Measurements from ENCODE around the gene PHAF1.
A peak's percentile ranks its signal among the peaks of the same experiment; 100 is the strongest.

The PHAF1 gene

GRCh38 chr16:67186550-67186950 lies 76.8 kb downstream of the PHAF1 start:
- Mint-ChIP-seq H3K36me3 (ENCODE audit: low read depth) (no peaks in the 10 kb centered on the region), H3K4me3 (no peak overlapping the region), H3K4me1 (peaks cover 23% of the 10 kb centered on the region), H3K9me3 (peaks cover 3% of the 10 kb centered on the region), H3K27me3 (ENCODE audit: low read depth, poor library complexity) (peaks cover 37% of the 10 kb centered on the region), H3K27ac (no peak overlapping the region)
- no peak for DNase-seq
- TF ChIP-seq CTCF (IDR thresholded peaks at IDR 0.05): no peak

DNA sequence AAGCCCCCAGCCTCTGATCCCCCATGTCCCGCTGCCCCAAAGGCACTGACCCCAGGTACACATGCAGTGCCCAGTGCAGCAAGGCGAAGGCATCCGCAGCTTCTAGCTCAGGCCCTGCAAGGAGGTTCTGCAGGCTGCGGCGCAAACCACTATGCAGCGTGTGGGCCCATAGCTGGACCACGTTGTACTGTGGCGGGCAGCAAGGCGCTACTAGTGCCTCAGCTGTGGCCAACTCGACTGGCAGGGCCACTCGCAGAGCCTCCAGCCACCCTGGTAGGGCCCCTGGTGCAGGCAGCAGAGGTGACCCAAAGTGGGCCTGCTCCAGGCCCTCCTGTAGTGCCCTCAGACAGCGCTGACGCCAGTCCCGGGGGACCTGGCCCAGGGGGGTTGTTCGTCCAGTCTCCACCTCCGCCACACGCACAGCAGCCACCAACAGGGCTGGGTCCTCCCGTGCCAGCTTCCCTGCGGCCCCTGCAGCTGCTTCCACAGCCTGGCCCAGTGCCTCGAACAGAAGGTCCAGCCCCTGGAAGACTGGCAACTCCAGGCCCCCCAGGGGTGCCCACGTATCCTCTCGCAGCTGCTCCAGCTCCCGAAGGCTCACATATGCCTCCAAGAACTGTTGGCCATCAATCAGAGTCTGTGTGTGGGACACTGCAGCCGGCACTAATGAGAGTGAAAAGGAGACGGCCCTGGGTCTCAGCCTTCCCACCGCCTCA lies 77.6 kb downstream of the PHAF1 start:
- no peak for DNase-seq
- H3K4me1 Mint-ChIP-seq: peaks cover 28% of the 10 kb centered on the region
- peaks cover 3% of the 10 kb centered on the region for H3K9me3 Mint-ChIP-seq
- H3K4me3 Mint-ChIP-seq: no peak overlapping the region
- no peaks in the 10 kb centered on the region for H3K36me3 Mint-ChIP-seq (ENCODE audit: low read depth)
- H3K27me3 Mint-ChIP-seq (ENCODE audit: low read depth, poor library complexity): peaks cover 40% of the 10 kb centered on the region
- no peak for TF ChIP-seq CTCF (IDR thresholded peaks at IDR 0.05)
- H3K27ac Mint-ChIP-seq: no peak overlapping the region

GRCh38 chr16:67188323-67188722 lies 78.6 kb downstream of the PHAF1 start:
- Mint-ChIP-seq H3K27ac (no peak overlapping the region), H3K36me3 (ENCODE audit: low read depth) (no peaks in the 10 kb centered on the region), H3K4me3 (no peak overlapping the region), H3K27me3 (ENCODE audit: low read depth, poor library complexity) (peaks cover 43% of the 10 kb centered on the region), H3K9me3 (peaks cover 3% of the 10 kb centered on the region), H3K4me1 (peaks cover 37% of the 10 kb centered on the region)
- no peak for DNase-seq
- TF ChIP-seq CTCF (IDR thresholded peaks at IDR 0.05): no peak

GRCh38 chr16:67188798-67189197 lies 79.1 kb downstream of the PHAF1 start:
- H3K27ac Mint-ChIP-seq: no peak overlapping the region
- no peak for DNase-seq
- H3K4me1 Mint-ChIP-seq: peaks cover 42% of the 10 kb centered on the region
- H3K27me3 Mint-ChIP-seq (ENCODE audit: low read depth, poor library complexity): peaks cover 43% of the 10 kb centered on the region
- H3K9me3 Mint-ChIP-seq: peaks cover 3% of the 10 kb centered on the region
- no peak for TF ChIP-seq CTCF (IDR thresholded peaks at IDR 0.05)
- no peak overlapping the region for H3K4me3 Mint-ChIP-seq
- H3K36me3 Mint-ChIP-seq (ENCODE audit: low read depth): peaks cover 3% of the 10 kb centered on the region

GRCh38 chr16:67190041-67190440 lies 80.3 kb downstream of the PHAF1 start, which contains the start of gene EXOC3L1:
TSS of gene EXOC3L1 (minus strand) at chr16:67190136. CDS start at chr16:67189676, 460 bp downstream.
- Mint-ChIP-seq H3K27me3 (ENCODE audit: low read depth, poor library complexity) (peaks cover 33% of the 10 kb centered on the region), H3K27ac (no peak within 1 kb of the TSS), H3K4me3 (peak within 1 kb of the TSS; percentile 36), H3K9me3 (peaks cover 3% of the 10 kb centered on the region), H3K36me3 (ENCODE audit: low read depth) (peaks cover 12% of the 10 kb centered on the region), H3K4me1 (peaks cover 44% of the 10 kb centered on the region)
- no peak for DNase-seq
- no peak for TF ChIP-seq CTCF (IDR thresholded peaks at IDR 0.05)
